Glomerular endothelial cell (primary cell): Measurements from ENCODE around the gene PDE8A. TPM values are rescaled to one million over a fixed set of nuclear protein-coding genes. Genes with fewer than 3 reads are reported as not detected.

Source experiments
- DNase-seq: peaks from one replicate; pipeline ENCODE4 v3.0.0-alpha.2; 2011; ENCODE audit warnings: low read depth, low spot score; ENCODE audit errors: extremely low read depth
- total RNA-seq: library from RNA; depleted of rRNA; stranded (reverse); fragments of >200 nt; gene quantifications from 2 replicates; pipeline ENCODE4 v1.2.3, GENCODE V29; 2015

Gene PDE8A
- total RNA-seq, 1 donor from 2014 or later, result 38.5 TPM

- no peak for DNase-seq
These were observed 89.4 kb downstream of the PDE8A start for GRCh38 chr15:85071061-85071460.

DNA sequence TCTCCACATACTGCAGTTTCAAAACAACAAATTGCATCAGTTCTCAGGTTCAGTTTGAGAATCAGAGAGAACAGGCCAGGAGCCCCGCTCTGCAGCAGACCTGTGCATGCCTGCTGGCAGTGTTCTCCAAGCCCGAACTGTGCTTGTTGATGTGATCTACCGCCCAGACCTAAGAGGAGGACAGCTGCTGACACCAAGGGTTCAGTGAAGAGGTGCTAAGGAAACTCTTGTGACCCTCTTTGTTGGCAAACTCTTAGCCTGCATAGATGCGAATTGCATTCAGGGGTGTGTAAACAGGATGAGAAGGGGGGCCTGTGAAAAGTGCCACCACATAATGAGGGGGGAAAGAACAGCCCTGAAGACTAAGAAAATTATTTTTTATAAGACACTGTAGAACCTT is 89.8 kb downstream of the PDE8A start:
- no peak for DNase-seq

GRCh38 chr15:85072917-85073316 is 91.3 kb downstream of the PDE8A start:
- DNase-seq, result no peak

DNA sequence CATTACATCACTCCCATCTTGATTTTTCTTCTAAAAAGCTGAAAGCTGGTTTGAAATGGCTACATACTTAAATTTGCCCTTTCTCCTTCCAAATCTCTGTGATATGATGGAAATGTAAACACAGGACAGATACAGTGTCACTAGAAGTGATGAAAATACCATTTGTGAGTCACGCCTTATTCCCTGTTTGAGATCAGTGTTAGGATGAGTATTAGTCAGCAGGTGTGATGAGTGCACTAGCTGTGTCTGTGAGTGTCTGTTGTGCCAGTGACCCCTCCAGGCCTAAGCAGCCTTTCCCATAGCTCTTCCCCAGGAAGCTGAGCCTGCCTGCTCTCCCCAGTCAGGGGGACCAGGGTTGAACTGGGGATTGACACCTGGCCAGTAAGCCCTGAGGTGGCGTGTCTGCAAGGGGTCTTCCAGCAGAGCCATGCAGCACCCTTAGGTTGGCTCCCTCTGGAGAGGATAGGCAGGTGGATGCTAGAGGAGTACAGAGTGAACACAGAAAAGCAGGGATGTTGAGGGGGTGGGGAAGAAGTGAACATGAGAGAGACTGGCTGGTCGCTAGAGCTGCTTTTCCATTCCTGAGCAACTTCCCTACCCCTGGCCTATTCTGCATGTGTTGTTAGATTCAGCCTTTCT is 92.0 kb downstream of the PDE8A start:
- no peak for DNase-seq

GRCh38 chr15:85086855-85087254 is 105.2 kb downstream of the PDE8A start:
- no peak for DNase-seq

DNA sequence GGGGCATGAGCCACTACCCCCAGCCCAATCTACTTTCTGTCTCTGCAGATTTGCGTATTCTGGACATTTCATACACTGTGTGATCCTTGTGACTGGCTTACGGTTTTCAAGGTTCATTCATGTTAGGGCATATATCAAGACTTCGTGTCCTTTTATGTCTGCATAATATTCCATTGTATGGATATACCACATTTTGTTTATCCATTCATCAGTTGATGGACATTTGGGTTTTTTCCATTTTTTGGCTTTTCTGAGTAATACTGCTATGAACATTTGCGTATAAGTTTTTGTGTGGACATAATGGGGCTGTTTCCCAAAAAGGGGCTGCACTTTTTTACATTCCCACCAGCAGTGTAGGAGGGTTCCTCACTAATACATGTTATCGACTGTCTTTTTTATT is 106.6 kb downstream of the PDE8A start:
- DNase-seq, result no peak

- no peak for DNase-seq
These were observed 108.4 kb downstream of the PDE8A start for GRCh38 chr15:85089929-85090597.

DNA sequence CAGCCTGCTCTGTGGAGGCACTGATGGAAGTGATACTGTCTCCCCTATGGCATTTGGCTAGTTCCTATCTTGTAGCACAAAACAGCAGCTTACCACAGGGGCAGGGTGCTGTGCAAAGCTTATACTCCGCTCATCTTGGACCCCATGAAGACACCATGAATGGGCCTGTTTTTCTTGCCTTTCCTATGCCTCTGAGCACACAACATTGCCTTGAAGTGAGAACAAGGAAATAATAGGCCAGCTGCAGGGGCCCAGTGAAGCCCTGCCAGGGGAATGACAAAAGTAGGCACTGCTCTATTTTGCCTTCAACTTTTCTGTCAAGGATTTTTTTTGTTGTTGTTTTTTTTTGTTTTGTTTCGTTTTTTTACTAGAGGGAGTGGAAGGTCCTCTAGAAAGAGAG is 110.3 kb downstream of the PDE8A start:
- DNase-seq, result no peak

DNA sequence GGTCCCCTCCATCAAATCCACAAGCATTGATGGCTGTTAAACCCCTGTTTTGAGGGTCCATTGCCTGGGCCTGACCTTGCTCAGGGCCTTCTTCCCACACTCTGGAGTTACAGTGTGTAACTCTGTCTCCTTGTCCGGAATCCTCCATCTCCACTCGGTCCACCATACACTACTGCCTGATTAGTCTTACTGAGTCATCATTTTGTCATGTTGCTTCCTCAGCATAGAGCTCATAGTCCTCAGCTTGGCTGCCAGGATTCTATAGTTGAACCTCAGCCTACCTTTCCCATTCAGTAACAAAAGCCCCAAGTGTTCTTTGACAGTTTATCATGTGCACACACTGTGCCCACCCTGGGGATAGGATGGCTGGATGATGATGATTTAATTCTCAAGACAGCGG is 113.0 kb downstream of the PDE8A start:
- no peak for DNase-seq

DNA sequence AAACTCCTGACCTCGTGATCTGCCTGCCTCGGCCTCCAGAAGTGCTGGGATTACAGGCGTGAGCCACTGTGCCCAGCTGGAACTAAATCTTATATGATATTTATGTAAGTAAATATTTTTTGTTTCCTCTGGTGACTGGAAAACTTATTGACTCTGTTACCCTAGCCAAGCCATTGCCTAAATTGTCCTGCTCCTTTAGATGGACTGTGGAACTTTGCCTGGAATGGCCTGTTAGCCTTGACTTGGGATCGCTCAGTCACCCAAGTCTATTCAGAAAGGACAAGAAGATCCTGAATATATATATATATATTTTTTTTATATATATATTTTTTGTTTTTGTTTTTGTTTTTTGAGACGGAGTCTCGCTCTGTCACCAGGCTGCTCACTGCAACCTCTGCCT is 113.9 kb downstream of the PDE8A start:
- no peak for DNase-seq

DNA sequence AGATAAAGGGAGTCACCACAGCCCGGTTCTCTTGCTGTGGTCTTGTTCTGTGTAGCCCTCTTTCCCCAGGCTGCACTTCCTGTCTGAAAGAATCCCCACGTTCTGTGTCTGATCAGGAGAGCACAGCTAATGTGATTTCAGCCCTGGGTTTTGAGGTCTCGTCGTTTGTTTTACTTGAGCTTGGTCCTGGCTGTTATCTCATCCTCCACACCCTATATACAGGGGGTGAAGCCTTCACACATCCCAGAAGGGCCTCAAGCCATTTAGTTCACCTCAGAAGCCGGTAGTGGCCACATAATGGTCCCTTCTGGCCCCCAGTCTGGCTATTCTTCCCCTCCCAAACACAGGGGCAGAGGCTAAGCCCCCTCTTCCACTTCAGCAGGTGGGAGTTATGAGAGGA is 115.6 kb downstream of the PDE8A start:
- DNase-seq, result no peak

GRCh38 chr15:85097725-85098124 is 116.1 kb downstream of the PDE8A start:
- no peak for DNase-seq

GRCh38 chr15:85099195-85099803 is 117.6 kb downstream of the PDE8A start:
- no peak for DNase-seq

GRCh38 chr15:85100186-85100937 is 118.7 kb downstream of the PDE8A start:
- DNase-seq, result no peak

- DNase-seq, result no peak
These were observed 122.9 kb downstream of the PDE8A start for GRCh38 chr15:85104584-85104983.

DNA sequence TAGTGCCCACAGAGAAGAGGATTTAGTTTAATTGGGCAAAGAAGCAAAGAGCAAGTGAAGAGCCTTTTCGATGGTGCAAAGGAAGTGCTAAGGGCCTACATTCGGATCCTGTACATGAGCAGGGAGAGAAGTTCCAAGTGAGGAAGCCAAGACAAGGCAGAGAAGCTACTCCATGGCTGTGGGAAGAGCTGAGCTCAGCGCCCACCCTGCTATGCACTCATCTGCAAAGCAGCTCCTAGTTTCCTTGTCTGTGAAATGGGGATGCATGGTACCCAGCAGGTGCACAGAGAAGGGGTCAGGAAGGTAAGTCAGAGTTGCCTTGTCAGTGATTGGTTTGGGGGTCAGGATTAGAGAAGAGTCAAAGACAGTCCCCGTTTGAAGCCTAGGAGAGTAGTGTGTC is 126.5 kb downstream of the PDE8A start:
- no peak for DNase-seq

- DNase-seq, result no peak
These were observed 127.7 kb downstream of the PDE8A start for GRCh38 chr15:85109333-85109732.

- no peak for DNase-seq
These were observed 131.3 kb downstream of the PDE8A start for GRCh38 chr15:85112997-85113396.

DNA sequence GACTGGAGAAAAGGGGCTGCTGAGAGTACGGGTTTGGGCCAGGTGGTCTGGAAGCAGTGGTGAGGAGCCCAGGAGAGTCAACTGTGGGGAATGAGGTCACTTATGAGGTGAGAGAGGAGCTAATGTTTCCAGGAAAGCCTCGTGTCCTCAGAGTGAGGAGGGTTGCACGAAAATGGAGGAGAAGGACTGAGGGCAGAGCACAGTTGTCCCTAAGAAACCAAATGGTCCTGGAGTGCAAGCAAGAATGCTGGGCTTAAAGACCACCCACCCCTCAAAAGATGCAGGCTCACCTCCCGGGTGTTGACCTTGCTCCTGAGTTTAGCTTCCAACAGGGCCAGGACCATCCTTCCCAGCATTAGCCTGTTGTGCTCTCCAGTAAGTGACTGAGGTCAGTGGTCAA is 133.2 kb downstream of the PDE8A start:
- DNase-seq, result no peak

GRCh38 chr15:85116066-85116465 is 134.4 kb downstream of the PDE8A start:
- no peak for DNase-seq

DNA sequence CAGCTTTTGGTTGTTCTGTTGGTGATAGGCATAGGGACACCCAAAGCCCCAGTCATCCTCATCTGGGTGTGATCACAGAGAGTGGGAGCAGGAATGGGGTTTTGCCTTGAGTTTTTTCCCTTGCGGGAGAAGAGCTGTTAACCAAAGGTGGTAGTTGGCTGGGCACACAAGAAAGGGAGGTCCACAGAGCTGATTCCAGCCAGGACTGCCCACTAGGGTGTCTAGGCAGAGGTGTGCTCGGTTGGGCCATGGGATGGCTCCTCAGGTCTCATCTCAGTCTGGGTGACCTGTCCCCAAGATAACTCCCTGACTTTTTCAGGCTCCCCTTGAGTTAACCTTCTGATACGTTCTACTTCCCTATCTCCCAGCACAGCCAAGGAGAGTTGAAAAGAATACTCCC is 134.8 kb downstream of the PDE8A start:
- no peak for DNase-seq
